Subcutaneous preadipocyte (primary cell): Measurements from ENCODE around the gene HDDC2. TPM values are rescaled to one million over a fixed set of nuclear protein-coding genes. Genes with fewer than 3 reads are reported as not detected.

Experiments
- total RNA-seq: library from RNA; depleted of rRNA; stranded (reverse); fragments of >200 nt; gene quantifications from 2 replicates; pipeline ENCODE4 v1.2.3, GENCODE V29; 2012

The HDDC2 gene
- total RNA-seq: 42.3 and 56.1 TPM in 2 replicates

GRCh38 chr6:125301435-125302391 lies at the start of gene HDDC2:
Gene HDDC2, minus strand, starts transcription at chr6:125301967. Its CDS starts 35 bp downstream, at chr6:125301932.

Other genes starting within 250 kb of the HDDC2 start
- gene TPD52L1, start 148.2 kb downstream of the HDDC2 start, total RNA-seq: 0.59 and 1.5 TPM in 2 replicates